Liver (tissue), 9 donors: Measurements from ENCODE around the gene PSEN2. TPM values are rescaled to one million over a fixed set of nuclear protein-coding genes. Genes with fewer than 3 reads are reported as not detected.

Experiments used
- DNase-seq: peaks from one replicate; pipeline ENCODE4 v3.0.0-alpha.2; 2017; ENCODE audit warnings: low spot score
- H3K27ac ChIP-seq, 2 donors: one replicate each; pipeline ENCODE4 v1.7.0; 2013; ENCODE audit warnings: inconsistent platforms in 2 of 2, low read length in 2 of 2, control low read depth in 1 of 2, low read depth in 1 of 2, mild to moderate bottlenecking in 1 of 2
- H3K27me3 ChIP-seq, 4 donors: one replicate each; pipeline versions ENCODE4 v1.6.1 to v1.7.0; 2013; ENCODE audit warnings: low read length in 3 of 4, inconsistent platforms in 1 of 4, mild to moderate bottlenecking in 1 of 4, moderate library complexity in 1 of 4; ENCODE audit not compliant: control insufficient read depth in 4 of 4, insufficient read depth in 4 of 4
- H3K36me3 ChIP-seq, 4 donors: one replicate each; pipeline versions ENCODE4 v1.6.1 to v1.7.0; 2013; ENCODE audit warnings: low read length in 3 of 4, mild to moderate bottlenecking in 3 of 4, low read depth in 1 of 4, moderate library complexity in 1 of 4; ENCODE audit not compliant: control insufficient read depth in 4 of 4, insufficient read depth in 3 of 4
- H3K4me1 ChIP-seq, 4 donors: one replicate each; pipeline versions ENCODE4 v1.6.1 to v1.7.0; 2013; ENCODE audit warnings: low read length in 3 of 4, mild to moderate bottlenecking in 3 of 4, moderate library complexity in 1 of 4; ENCODE audit not compliant: control insufficient read depth in 4 of 4, insufficient read depth in 4 of 4
- H3K4me3 ChIP-seq, 3 donors: one replicate each; pipeline versions ENCODE4 v1.6.1 to v1.7.0; 2013; ENCODE audit warnings: low read length in 3 of 3, control low read depth in 1 of 3, low read depth in 1 of 3, mild to moderate bottlenecking in 1 of 3
- H3K9ac ChIP-seq, 2 donors: one replicate each; pipeline ENCODE4 v1.7.0; 2013; ENCODE audit warnings: low read length in 2 of 2, mild to moderate bottlenecking in 2 of 2, moderate library complexity in 2 of 2, control low read depth in 1 of 2, low read depth in 1 of 2
- H3K9me3 ChIP-seq, 4 donors: one replicate each; pipeline versions ENCODE4 v1.6.1 to v1.7.0; 2013; ENCODE audit warnings: low read length in 3 of 4; ENCODE audit not compliant: control insufficient read depth in 4 of 4
- EGR1 ChIP-seq, 2 donors: IDR thresholded peaks; 2 replicates each; pipeline ENCODE4 v1.6.1; 2016 to 2018; ENCODE audit warnings: antibody characterized with exemption in 2 of 2, low read depth in 2 of 2
- FOXA2 ChIP-seq: IDR thresholded peaks from 2 replicates; pipeline ENCODE4 v1.6.1; 2016; ENCODE audit warnings: antibody characterized with exemption
- GABPA ChIP-seq, 2 donors: IDR thresholded peaks in 1 of 2; conservative IDR thresholded peaks in 1 of 2; 2 replicates each; pipeline ENCODE4 v1.6.1; 2016; ENCODE audit warnings: antibody characterized with exemption in 2 of 2, mild to moderate bottlenecking in 1 of 2, moderate library complexity in 1 of 2
- HNF4A ChIP-seq, 2 donors: conservative IDR thresholded peaks; 2 replicates each; pipeline ENCODE4 v1.6.1; 2016; ENCODE audit warnings: antibody characterized with exemption in 2 of 2, mild to moderate bottlenecking in 2 of 2
- HNF4G ChIP-seq: IDR thresholded peaks from 2 replicates; pipeline ENCODE4 v1.6.1; 2016; ENCODE audit warnings: antibody characterized with exemption
- JUND ChIP-seq, 2 donors: IDR thresholded peaks; 2 replicates each; pipeline ENCODE4 v1.6.1; 2016; ENCODE audit warnings: antibody characterized with exemption in 2 of 2
- NR2F2 ChIP-seq: IDR thresholded peaks from 2 replicates; pipeline ENCODE4 v1.6.1; 2016; ENCODE audit warnings: antibody characterized with exemption
- RAD21 ChIP-seq, 2 donors: IDR thresholded peaks; 2 replicates each; pipeline ENCODE4 v1.6.1; 2016; ENCODE audit warnings: antibody characterized with exemption in 2 of 2, mild to moderate bottlenecking in 2 of 2
- RXRA ChIP-seq, 2 donors: IDR thresholded peaks; 2 replicates each; pipeline ENCODE4 v1.6.1; 2017 to 2018; ENCODE audit warnings: antibody characterized with exemption in 2 of 2, mild to moderate bottlenecking in 1 of 2
- SP1 ChIP-seq: IDR thresholded peaks from 2 replicates; pipeline ENCODE4 v1.6.1; 2018; ENCODE audit warnings: antibody characterized with exemption, mild to moderate bottlenecking
- TAF1 ChIP-seq: conservative IDR thresholded peaks from 2 replicates; pipeline ENCODE4 v1.6.1; 2016; ENCODE audit warnings: antibody characterized with exemption, mild to moderate bottlenecking
- YY1 ChIP-seq: IDR thresholded peaks from 2 replicates; pipeline ENCODE4 v1.6.1; 2016; ENCODE audit warnings: antibody characterized with exemption, mild to moderate bottlenecking
- WGBS: extraction: QIAGEN DNeasy Blood & Tissue Kit; methylation state at CpG from one replicate; pipeline ENCODE4 v1.1.7; 2013; 5-methylcytosine and 5-hydroxymethylcytosine counted together
- polyA plus RNA-seq, 2 donors: library from polyadenylated mRNA; stranded (reverse) in 1 of 2; unstranded in 1 of 2; fragments of 200-250 nt in 1 of 2; fragments of >200 nt in 1 of 2; fragmentation: Nextera tagmentation in 1 of 2; extraction: Ambion mirVana in 1 of 2; gene quantifications; one replicate each; pipeline versions ENCODE4 v1.2.1 to v1.2.3, GENCODE V29; 2013 to 2015
- total RNA-seq, 2 donors: library from RNA; depleted of rRNA; stranded (reverse); fragments of >200 nt; gene quantifications; one replicate each; pipeline ENCODE4 v1.2.3, GENCODE V29; 2014
- TF ChIP-seq, protein P1 (sequence below): IDR thresholded peaks from 2 replicates; pipeline ENCODE4 v1.6.1; 2016; ENCODE audit warnings: antibody characterized with exemption
- TF ChIP-seq, protein P2 (sequence below): IDR thresholded peaks from 2 replicates; pipeline ENCODE4 v1.6.1; 2016; ENCODE audit warnings: antibody characterized with exemption
- TF ChIP-seq, protein P3 (sequence below): fragments of 150-350 bp; IDR thresholded peaks from 2 replicates; pipeline ENCODE4 v1.5.1; 2017; ENCODE audit warnings: improper control_type of control experiment, low read depth, low read length; ENCODE audit not compliant: missing input control
- TF ChIP-seq, protein P4 (sequence below): IDR thresholded peaks from 2 replicates; pipeline ENCODE4 v1.6.1; 2016; ENCODE audit warnings: antibody characterized with exemption, mild to moderate bottlenecking
- TF ChIP-seq, protein P5 (sequence below): IDR thresholded peaks from 2 replicates; pipeline ENCODE4 v1.6.1; 2016; ENCODE audit warnings: antibody characterized with exemption
- donor health status: healthy.
- donor health status: healthy.
- donor health status: healthy.
- donor health status: healthy.
- donor health status: healthy.

PSEN2 gene
- total and polyA plus RNA-seq, 4 donors = 6.9 to 19.0 (median 10.8) TPM

DNA sequence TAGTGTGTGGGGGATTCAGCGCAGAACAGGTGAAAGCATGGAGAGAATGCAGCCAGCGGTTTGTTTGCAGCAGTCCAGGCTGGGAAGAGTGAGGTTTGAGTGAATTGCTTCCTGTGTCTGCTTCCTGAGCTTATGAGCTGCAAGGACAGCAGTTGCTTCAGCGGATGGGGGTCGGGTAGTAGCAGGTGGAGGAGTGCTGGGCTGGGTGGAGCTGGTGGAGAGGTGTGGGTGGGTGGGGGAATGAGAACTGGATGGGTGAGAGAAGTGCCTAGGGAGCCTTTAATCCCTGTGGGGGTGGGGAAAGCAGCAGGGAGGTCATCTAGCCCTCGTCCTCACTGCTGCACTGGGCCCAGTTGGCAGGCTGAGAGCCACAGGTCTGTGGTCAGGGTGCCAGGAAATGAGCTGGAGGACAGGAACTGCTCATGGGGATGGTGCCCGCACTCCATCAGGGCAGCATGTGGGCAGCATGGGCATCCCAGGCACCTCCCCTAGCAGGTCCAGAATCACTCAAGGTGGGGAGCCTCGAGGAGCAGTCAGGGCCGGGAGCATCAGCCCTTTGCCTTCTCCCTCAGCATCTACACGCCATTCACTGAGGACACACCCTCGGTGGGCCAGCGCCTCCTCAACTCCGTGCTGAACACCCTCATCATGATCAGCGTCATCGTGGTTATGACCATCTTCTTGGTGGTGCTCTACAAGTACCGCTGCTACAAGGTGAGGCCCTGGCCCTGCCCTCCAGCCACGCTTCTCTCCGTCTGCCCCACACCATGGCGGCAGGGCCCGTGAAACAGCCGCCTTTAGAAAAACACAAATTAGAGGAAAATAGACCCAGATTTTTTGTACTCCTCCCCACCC lies 14.8 kb downstream of the PSEN2 start:
- H3K4me1 ChIP-seq = peaks cover 3 to 20% (median 15%) of the 10 kb centered on the region in 4 donors
- no peak overlapping the region for H3K9ac ChIP-seq
- no peak overlapping the region for H3K27ac ChIP-seq
- no peaks in the 10 kb centered on the region for H3K27me3 ChIP-seq
- H3K9me3 ChIP-seq = no peaks in the 10 kb centered on the region
- no peak for DNase-seq
- H3K36me3 ChIP-seq = peaks cover under 1 to 19% (median 4%) of the 10 kb centered on the region in 4 donors
- H3K4me3 ChIP-seq = no peak overlapping the region
- WGBS = 88% methylated on average over 20 of the region's 20 CpGs
- no peak for TF ChIP-seq HNF4A (conservative IDR thresholded peaks at IDR 0.05)
- TF ChIP-seq, protein P1, sequence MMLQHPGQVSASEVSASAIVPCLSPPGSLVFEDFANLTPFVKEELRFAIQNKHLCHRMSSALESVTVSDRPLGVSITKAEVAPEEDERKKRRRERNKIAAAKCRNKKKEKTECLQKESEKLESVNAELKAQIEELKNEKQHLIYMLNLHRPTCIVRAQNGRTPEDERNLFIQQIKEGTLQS = no peak

DNA sequence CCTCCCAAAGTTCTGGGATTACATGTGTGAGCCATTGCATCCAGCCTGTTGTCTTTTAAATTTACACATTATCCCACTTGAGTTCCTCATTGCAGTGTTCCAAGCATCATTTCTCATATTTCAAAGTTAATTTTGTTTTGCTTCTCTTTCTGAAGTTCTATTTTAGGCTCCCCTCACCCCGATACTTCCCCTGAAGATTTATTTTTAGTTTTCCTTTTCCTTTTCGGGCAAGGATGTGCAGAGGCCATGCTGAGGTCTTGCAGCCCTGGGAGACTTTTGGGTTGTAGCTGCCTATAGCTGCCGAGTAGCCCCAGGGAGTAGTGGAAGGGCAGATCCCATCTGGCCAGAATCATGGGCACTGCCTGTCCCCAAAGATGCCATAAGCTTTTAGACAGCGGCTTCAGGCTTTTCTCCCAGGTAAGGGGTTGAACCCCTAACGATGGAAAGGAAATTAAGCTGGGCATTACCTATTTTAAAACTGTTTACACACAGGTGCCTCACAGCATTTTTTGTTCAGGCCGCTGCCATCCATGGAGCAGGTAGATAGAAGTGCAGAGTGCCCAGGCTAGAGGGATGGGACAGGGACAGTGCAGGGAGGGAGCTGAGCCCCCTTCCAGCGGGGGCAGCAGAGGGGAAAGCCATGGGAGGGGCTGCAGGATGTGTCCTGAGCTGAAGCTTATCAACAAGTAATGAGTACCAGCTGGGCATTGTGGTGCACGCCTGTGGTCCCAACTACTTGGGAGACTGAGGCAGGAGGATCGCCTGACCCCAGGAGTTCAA lies 15.9 kb downstream of the PSEN2 start:
- Histone ChIP-seq H3K9me3 (no peaks in the 10 kb centered on the region), H3K4me3 (no peak overlapping the region), H3K27me3 (no peaks in the 10 kb centered on the region), H3K9ac (no peak overlapping the region), H3K4me1 (peaks cover 3 to 20% (median 15%) of the 10 kb centered on the region in 4 donors), H3K27ac (no peak overlapping the region), H3K36me3 (peaks cover 2 to 26% (median 8%) of the 10 kb centered on the region in 4 donors)
- TF ChIP-seq NR2F2 = peak; percentile 27
- TF ChIP-seq, protein P2, sequence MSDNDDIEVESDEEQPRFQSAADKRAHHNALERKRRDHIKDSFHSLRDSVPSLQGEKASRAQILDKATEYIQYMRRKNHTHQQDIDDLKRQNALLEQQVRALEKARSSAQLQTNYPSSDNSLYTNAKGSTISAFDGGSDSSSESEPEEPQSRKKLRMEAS = no peak
- WGBS = 80% methylated on average over 9 of the region's 9 CpGs
- DNase-seq = no peak

DNA sequence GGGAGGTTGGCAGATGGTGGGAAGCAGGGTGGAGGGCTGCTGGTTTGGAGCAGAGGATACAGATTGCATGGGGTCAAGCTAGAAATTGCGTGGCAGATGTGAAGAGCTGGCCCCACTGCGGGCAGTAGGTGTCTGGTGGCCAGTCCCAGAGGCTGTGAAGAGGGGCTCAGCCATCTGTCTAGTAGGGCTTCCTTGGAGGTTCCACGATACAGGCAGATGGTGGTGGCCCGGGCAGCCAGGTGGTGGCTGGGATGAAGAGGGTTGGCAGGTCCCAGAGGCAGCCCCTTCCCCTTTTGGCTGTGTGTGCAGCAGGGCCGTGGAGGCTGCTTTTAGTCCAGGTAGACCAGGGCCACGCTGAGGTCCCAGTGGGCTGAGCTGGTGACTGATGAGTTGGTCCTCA lies 16.6 kb downstream of the PSEN2 start:
- Histone ChIP-seq H3K4me1 (peaks cover 3 to 17% (median 14%) of the 10 kb centered on the region in 4 donors), H3K9ac (no peak overlapping the region), H3K27me3 (no peaks in the 10 kb centered on the region), H3K27ac (no peak overlapping the region), H3K4me3 (no peak overlapping the region), H3K9me3 (no peaks in the 10 kb centered on the region), H3K36me3 (peaks cover 4 to 31% (median 9%) of the 10 kb centered on the region in 4 donors)
- WGBS = 96% methylated on average over 6 of the region's 6 CpGs
- DNase-seq = no peak
- TF ChIP-seq TAF1 = no peak
- no peak for TF ChIP-seq EGR1 (IDR thresholded peaks at IDR 0.05; ENCODE audit: low read depth in 2 of 2)
- no peak for TF ChIP-seq JUND (IDR thresholded peaks at IDR 0.05)
- TF ChIP-seq, protein P3, sequence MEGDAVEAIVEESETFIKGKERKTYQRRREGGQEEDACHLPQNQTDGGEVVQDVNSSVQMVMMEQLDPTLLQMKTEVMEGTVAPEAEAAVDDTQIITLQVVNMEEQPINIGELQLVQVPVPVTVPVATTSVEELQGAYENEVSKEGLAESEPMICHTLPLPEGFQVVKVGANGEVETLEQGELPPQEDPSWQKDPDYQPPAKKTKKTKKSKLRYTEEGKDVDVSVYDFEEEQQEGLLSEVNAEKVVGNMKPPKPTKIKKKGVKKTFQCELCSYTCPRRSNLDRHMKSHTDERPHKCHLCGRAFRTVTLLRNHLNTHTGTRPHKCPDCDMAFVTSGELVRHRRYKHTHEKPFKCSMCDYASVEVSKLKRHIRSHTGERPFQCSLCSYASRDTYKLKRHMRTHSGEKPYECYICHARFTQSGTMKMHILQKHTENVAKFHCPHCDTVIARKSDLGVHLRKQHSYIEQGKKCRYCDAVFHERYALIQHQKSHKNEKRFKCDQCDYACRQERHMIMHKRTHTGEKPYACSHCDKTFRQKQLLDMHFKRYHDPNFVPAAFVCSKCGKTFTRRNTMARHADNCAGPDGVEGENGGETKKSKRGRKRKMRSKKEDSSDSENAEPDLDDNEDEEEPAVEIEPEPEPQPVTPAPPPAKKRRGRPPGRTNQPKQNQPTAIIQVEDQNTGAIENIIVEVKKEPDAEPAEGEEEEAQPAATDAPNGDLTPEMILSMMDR = no peak
- TF ChIP-seq SP1 = no peak
- TF ChIP-seq GABPA (IDR thresholded peaks at IDR 0.05 in 1 of 2, conservative IDR thresholded peaks at IDR 0.05 in 1 of 2) = no peak
- TF ChIP-seq, protein P4, sequence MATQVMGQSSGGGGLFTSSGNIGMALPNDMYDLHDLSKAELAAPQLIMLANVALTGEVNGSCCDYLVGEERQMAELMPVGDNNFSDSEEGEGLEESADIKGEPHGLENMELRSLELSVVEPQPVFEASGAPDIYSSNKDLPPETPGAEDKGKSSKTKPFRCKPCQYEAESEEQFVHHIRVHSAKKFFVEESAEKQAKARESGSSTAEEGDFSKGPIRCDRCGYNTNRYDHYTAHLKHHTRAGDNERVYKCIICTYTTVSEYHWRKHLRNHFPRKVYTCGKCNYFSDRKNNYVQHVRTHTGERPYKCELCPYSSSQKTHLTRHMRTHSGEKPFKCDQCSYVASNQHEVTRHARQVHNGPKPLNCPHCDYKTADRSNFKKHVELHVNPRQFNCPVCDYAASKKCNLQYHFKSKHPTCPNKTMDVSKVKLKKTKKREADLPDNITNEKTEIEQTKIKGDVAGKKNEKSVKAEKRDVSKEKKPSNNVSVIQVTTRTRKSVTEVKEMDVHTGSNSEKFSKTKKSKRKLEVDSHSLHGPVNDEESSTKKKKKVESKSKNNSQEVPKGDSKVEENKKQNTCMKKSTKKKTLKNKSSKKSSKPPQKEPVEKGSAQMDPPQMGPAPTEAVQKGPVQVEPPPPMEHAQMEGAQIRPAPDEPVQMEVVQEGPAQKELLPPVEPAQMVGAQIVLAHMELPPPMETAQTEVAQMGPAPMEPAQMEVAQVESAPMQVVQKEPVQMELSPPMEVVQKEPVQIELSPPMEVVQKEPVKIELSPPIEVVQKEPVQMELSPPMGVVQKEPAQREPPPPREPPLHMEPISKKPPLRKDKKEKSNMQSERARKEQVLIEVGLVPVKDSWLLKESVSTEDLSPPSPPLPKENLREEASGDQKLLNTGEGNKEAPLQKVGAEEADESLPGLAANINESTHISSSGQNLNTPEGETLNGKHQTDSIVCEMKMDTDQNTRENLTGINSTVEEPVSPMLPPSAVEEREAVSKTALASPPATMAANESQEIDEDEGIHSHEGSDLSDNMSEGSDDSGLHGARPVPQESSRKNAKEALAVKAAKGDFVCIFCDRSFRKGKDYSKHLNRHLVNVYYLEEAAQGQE = no peak
- TF ChIP-seq NR2F2 = no peak
- TF ChIP-seq RAD21 (IDR thresholded peaks at IDR 0.05) = no peak
- TF ChIP-seq, protein P1 = no peak
- no peak for TF ChIP-seq FOXA2
- TF ChIP-seq HNF4A (conservative IDR thresholded peaks at IDR 0.05) = no peak
- TF ChIP-seq, protein P2 = no peak
- no peak for TF ChIP-seq YY1
- no peak for TF ChIP-seq RXRA (IDR thresholded peaks at IDR 0.05)
- TF ChIP-seq HNF4G = no peak
- TF ChIP-seq, protein P5, sequence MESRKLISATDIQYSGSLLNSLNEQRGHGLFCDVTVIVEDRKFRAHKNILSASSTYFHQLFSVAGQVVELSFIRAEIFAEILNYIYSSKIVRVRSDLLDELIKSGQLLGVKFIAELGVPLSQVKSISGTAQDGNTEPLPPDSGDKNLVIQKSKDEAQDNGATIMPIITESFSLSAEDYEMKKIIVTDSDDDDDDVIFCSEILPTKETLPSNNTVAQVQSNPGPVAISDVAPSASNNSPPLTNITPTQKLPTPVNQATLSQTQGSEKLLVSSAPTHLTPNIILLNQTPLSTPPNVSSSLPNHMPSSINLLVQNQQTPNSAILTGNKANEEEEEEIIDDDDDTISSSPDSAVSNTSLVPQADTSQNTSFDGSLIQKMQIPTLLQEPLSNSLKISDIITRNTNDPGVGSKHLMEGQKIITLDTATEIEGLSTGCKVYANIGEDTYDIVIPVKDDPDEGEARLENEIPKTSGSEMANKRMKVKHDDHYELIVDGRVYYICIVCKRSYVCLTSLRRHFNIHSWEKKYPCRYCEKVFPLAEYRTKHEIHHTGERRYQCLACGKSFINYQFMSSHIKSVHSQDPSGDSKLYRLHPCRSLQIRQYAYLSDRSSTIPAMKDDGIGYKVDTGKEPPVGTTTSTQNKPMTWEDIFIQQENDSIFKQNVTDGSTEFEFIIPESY = no peak
